HG03571 (cell line): ENCODE data around the gene OCIAD2.
"Not testable (repeated sequence)": the region's sequence is repeated elsewhere in the genome, so short reads cannot be mapped to it uniquely, and the experiment has no call there.

Experiments used
- ATAC-seq: cut with Tn5 transposase; IDR thresholded peaks from one replicate; pipeline ENCODE4 v1.9.1; 2021; ENCODE audit not compliant: unreplicated experiment

OCIAD2 gene

GRCh38 chr4:48854982-48855381, 51.6 kb downstream of the OCIAD2 start:
- ATAC-seq = no peak

- no peak for ATAC-seq
Measured at GRCh38 chr4:48854395-48854683, 52.2 kb downstream of the OCIAD2 start.

GRCh38 chr4:48853604-48854394, 52.8 kb downstream of the OCIAD2 start:
- no peak for ATAC-seq

GRCh38 chr4:48851651-48852050, 54.9 kb downstream of the OCIAD2 start:
- no peak for ATAC-seq

GRCh38 chr4:48848799-48849198, 57.8 kb downstream of the OCIAD2 start:
- ATAC-seq = not testable (repeated sequence)

- no peak for ATAC-seq
Measured at GRCh38 chr4:48844843-48845242, 61.7 kb downstream of the OCIAD2 start.

GRCh38 chr4:48841045-48841827, 65.3 kb downstream of the OCIAD2 start:
- no peak for ATAC-seq

- ATAC-seq = no peak
Measured at GRCh38 chr4:48836658-48837057, 69.9 kb downstream of the OCIAD2 start.
